Fibroblast of lung (primary cell): Measurements from ENCODE around the gene STX8. TPM values are rescaled to one million over a fixed set of nuclear protein-coding genes. Genes with fewer than 3 reads are reported as not detected.

ENCODE experiments used
- DNase-seq, 2 donors: peaks; one replicate each; pipeline versions ENCODE4 v3.0.0 to v3.0.0-alpha.2; 2010; ENCODE audit warnings: low read depth in 2 of 2
- H2AFZ ChIP-seq: 2 replicates; pipeline ENCODE4 v1.5.1; 2012; ENCODE audit warnings: low read length, control low read depth, inconsistent platforms
- H3K27ac ChIP-seq: 2 replicates; pipeline ENCODE4 v1.5.1; 2011; ENCODE audit warnings: low read length, control low read depth; ENCODE audit not compliant: insufficient read depth
- H3K27me3 ChIP-seq: 2 replicates; pipeline ENCODE4 v1.5.1; 2011; ENCODE audit warnings: mild to moderate bottlenecking, low read length; ENCODE audit not compliant: control insufficient read depth, insufficient read depth
- H3K36me3 ChIP-seq: 2 replicates; pipeline ENCODE4 v1.5.1; 2011; ENCODE audit warnings: low read length; ENCODE audit not compliant: control insufficient read depth, insufficient read depth
- H3K4me1 ChIP-seq: 2 replicates; pipeline ENCODE4 v1.5.1; 2011; ENCODE audit warnings: low read length; ENCODE audit not compliant: control insufficient read depth, insufficient read depth; ENCODE audit errors: extremely low read depth
- H3K4me2 ChIP-seq: 2 replicates; pipeline ENCODE4 v1.5.1; 2011; ENCODE audit warnings: low read length, control low read depth; ENCODE audit not compliant: insufficient read depth; ENCODE audit errors: extremely low read depth
- H3K4me3 ChIP-seq, 4 experiments: fragments of 200-600 bp in 1 of 4; sonication (generic) in 1 of 4; replicated peaks in 1 of 4; 2 replicates each; pipeline ENCODE4 v1.5.1; 2011 to 2016; ENCODE audit warnings: low read length in 4 of 4, low read depth in 3 of 4, mild to moderate bottlenecking in 3 of 4, control low read depth in 2 of 4, inconsistent platforms in 1 of 4, mixed read lengths in 1 of 4; ENCODE audit not compliant: insufficient read depth in 1 of 4; ENCODE audit errors: control extremely low read depth in 1 of 4
- H3K79me2 ChIP-seq: 2 replicates; pipeline ENCODE4 v1.5.1; 2012; ENCODE audit warnings: mild to moderate bottlenecking, low read length, inconsistent platforms; ENCODE audit not compliant: control insufficient read depth, insufficient read depth
- H3K9ac ChIP-seq: 2 replicates; pipeline ENCODE4 v1.5.1; 2011; ENCODE audit warnings: mild to moderate bottlenecking, low read length, control low read depth; ENCODE audit not compliant: insufficient read depth
- H3K9me3 ChIP-seq: 2 replicates; pipeline ENCODE4 v1.5.1; 2012; ENCODE audit warnings: low read depth, low read length; ENCODE audit not compliant: control insufficient read depth, insufficient read depth
- H4K20me1 ChIP-seq: 2 replicates; pipeline ENCODE4 v1.5.1; 2011; ENCODE audit warnings: low read length; ENCODE audit not compliant: control insufficient read depth, insufficient read depth; ENCODE audit errors: extremely low read depth
- EZH2 ChIP-seq: IDR thresholded peaks from 2 replicates; pipeline ENCODE4 v1.5.1; 2012; ENCODE audit warnings: low read length, control low read depth, mild to moderate bottlenecking; ENCODE audit errors: missing control alignments
- polyA plus RNA-seq, 2 donors: library from polyadenylated mRNA; depleted of rRNA in 1 of 2; stranded (reverse) in 1 of 2; unstranded in 1 of 2; fragments of >200 nt; gene quantifications; 2 replicates each; pipeline ENCODE4 v1.2.1, GENCODE V29; 2011 to 2012; ENCODE audit warnings: missing spikeins in 1 of 2
- total RNA-seq: library from RNA; depleted of rRNA; stranded (reverse); fragments of >200 nt; gene quantifications from 2 replicates; pipeline ENCODE4 v1.2.1, GENCODE V29; 2014
- TF ChIP-seq, protein P1 (sequence below), 2 donors: IDR thresholded peaks in 1 of 2; conservative IDR thresholded peaks in 1 of 2; 1 replicate in 1 of 2; 2 replicates in 1 of 2; pipeline ENCODE4 v1.5.1; 2011 to 2012; ENCODE audit warnings: low read length in 2 of 2, control low read depth in 1 of 2, inconsistent platforms in 1 of 2, low read depth in 1 of 2, mild to moderate bottlenecking in 1 of 2

The STX8 gene
- total and polyA plus RNA-seq, 2 donors (not counting 1 experiment from before 2014, with no cell fraction given): 84.7 to 128 TPM

- Histone ChIP-seq H3K4me3 (peak overlapping the region in 2 of 4 experiments; percentile 13 to 32), H3K9ac (no peak overlapping the region), H2AFZ (no peak overlapping the region), H3K4me2 (peak overlapping the region; percentile 28), H3K36me3 (no peaks in the 10 kb centered on the region), H3K27ac (no peak overlapping the region), H3K9me3 (no peaks in the 10 kb centered on the region), H3K4me1 (no peaks in the 10 kb centered on the region), H3K79me2 (no peaks in the 10 kb centered on the region), H4K20me1 (no peaks in the 10 kb centered on the region), H3K27me3 (no peaks in the 10 kb centered on the region)
- TF ChIP-seq, protein P1, sequence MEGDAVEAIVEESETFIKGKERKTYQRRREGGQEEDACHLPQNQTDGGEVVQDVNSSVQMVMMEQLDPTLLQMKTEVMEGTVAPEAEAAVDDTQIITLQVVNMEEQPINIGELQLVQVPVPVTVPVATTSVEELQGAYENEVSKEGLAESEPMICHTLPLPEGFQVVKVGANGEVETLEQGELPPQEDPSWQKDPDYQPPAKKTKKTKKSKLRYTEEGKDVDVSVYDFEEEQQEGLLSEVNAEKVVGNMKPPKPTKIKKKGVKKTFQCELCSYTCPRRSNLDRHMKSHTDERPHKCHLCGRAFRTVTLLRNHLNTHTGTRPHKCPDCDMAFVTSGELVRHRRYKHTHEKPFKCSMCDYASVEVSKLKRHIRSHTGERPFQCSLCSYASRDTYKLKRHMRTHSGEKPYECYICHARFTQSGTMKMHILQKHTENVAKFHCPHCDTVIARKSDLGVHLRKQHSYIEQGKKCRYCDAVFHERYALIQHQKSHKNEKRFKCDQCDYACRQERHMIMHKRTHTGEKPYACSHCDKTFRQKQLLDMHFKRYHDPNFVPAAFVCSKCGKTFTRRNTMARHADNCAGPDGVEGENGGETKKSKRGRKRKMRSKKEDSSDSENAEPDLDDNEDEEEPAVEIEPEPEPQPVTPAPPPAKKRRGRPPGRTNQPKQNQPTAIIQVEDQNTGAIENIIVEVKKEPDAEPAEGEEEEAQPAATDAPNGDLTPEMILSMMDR (conservative IDR thresholded peaks at IDR 0.05 in 1 of 2, IDR thresholded peaks at IDR 0.05 in 1 of 2; ENCODE audit: low read depth in 1 of 2, low read length in 2 of 2): no peak
- no peak for TF ChIP-seq EZH2
- DNase-seq: no peak
Observed at GRCh38 chr17:9286434-9286833, 289.2 kb downstream of the STX8 start.

- Histone ChIP-seq H2AFZ (no peak overlapping the region), H3K4me2 (peak overlapping the region; percentile 28)
Observed at GRCh38 chr17:9285602-9286427, 289.8 kb downstream of the STX8 start.

GRCh38 chr17:9284884-9285283 lies 290.7 kb downstream of the STX8 start:
- Histone ChIP-seq H3K79me2 (no peaks in the 10 kb centered on the region), H3K9ac (no peak overlapping the region), H3K36me3 (no peaks in the 10 kb centered on the region), H3K4me3 (no peak overlapping the region), H2AFZ (no peak overlapping the region), H3K4me2 (no peak overlapping the region), H3K27me3 (no peaks in the 10 kb centered on the region), H3K27ac (no peak overlapping the region), H4K20me1 (no peaks in the 10 kb centered on the region), H3K4me1 (no peaks in the 10 kb centered on the region), H3K9me3 (no peaks in the 10 kb centered on the region)
- TF ChIP-seq, protein P1 (conservative IDR thresholded peaks at IDR 0.05 in 1 of 2, IDR thresholded peaks at IDR 0.05 in 1 of 2; ENCODE audit: low read depth in 1 of 2, low read length in 2 of 2): no peak
- TF ChIP-seq EZH2: no peak
- peak in 1 of 2 donors; percentile 19 for DNase-seq

More at GRCh38 chr17:9285602-9286427, 289.8 kb downstream of the STX8 start:
- Histone ChIP-seq H3K36me3 (no peaks in the 10 kb centered on the region), H3K9me3 (no peaks in the 10 kb centered on the region), H4K20me1 (no peaks in the 10 kb centered on the region), H3K27ac (no peak overlapping the region), H3K79me2 (no peaks in the 10 kb centered on the region), H3K4me1 (no peaks in the 10 kb centered on the region), H3K4me3 (peak overlapping the region in 2 of 4 experiments; percentile 13 to 32), H3K9ac (no peak overlapping the region), H3K27me3 (no peaks in the 10 kb centered on the region)
- no peak for DNase-seq
- TF ChIP-seq, protein P1 (conservative IDR thresholded peaks at IDR 0.05 in 1 of 2, IDR thresholded peaks at IDR 0.05 in 1 of 2; ENCODE audit: low read depth in 1 of 2, low read length in 2 of 2): no peak
